H9 (cell line): Measurements from ENCODE around the gene ODAD3. TPM values are rescaled to one million over a fixed set of nuclear protein-coding genes. Genes with fewer than 3 reads are reported as not detected.

Experiments
- DNase-seq: peaks from one replicate; pipeline ENCODE4 v3.0.0-alpha.2; 2017
- H2AFZ ChIP-seq: one replicate; pipeline ENCODE4 v1.6.1; 2013; ENCODE audit warnings: mild to moderate bottlenecking, low read length, control low read depth, moderate library complexity
- H2AK5ac ChIP-seq: 2 replicates; pipeline ENCODE4 v1.6.1; 2013; ENCODE audit warnings: low read length, control low read depth, mixed read lengths; ENCODE audit not compliant: insufficient read length
- H2BK120ac ChIP-seq: one replicate; pipeline ENCODE4 v1.6.1; 2013; ENCODE audit warnings: low read depth, mild to moderate bottlenecking, low read length, control low read depth, inconsistent platforms; ENCODE audit not compliant: poor library complexity, severe bottlenecking
- H2BK12ac ChIP-seq: 2 replicates; pipeline ENCODE4 v1.6.1; 2013; ENCODE audit warnings: low read length, control low read depth, mixed read lengths, low read depth; ENCODE audit not compliant: insufficient read length
- H2BK15ac ChIP-seq: 2 replicates; pipeline ENCODE4 v1.6.1; 2013; ENCODE audit warnings: low read depth, low read length, control low read depth
- H2BK20ac ChIP-seq: one replicate; pipeline ENCODE4 v1.6.1; 2013; ENCODE audit warnings: low read depth, mild to moderate bottlenecking, low read length, control low read depth, inconsistent platforms; ENCODE audit not compliant: poor library complexity, severe bottlenecking
- H2BK5ac ChIP-seq: 2 replicates; pipeline ENCODE4 v1.6.1; 2013; ENCODE audit warnings: low read length, control low read depth, mixed read lengths; ENCODE audit not compliant: insufficient read length
- H3K14ac ChIP-seq: 2 replicates; pipeline ENCODE4 v1.6.1; 2013; ENCODE audit warnings: low read length, control low read depth; ENCODE audit not compliant: insufficient read depth
- H3K18ac ChIP-seq: 2 replicates; pipeline ENCODE4 v1.6.1; 2013; ENCODE audit warnings: low read depth, mild to moderate bottlenecking, mixed read lengths, low read length, control low read depth; ENCODE audit not compliant: insufficient read length
- H3K23ac ChIP-seq: 2 replicates; pipeline ENCODE4 v1.6.1; 2013; ENCODE audit warnings: low read length, control low read depth, mixed read lengths, low read depth; ENCODE audit not compliant: insufficient read length
- H3K23me2 ChIP-seq: 2 replicates; pipeline ENCODE4 v1.6.1; 2013; ENCODE audit warnings: low read depth, mild to moderate bottlenecking, mixed read lengths, low read length, control low read depth; ENCODE audit not compliant: insufficient read length, poor library complexity, severe bottlenecking
- H3K27ac ChIP-seq: 2 replicates; pipeline ENCODE4 v1.5.1; 2013; ENCODE audit warnings: low read length, control low read depth, mixed read lengths, low read depth; ENCODE audit not compliant: insufficient read length
- H3K27me3 ChIP-seq: 2 replicates; pipeline ENCODE4 v1.6.1; 2013; ENCODE audit warnings: low read length, control low read depth, inconsistent platforms; ENCODE audit not compliant: insufficient read depth
- H3K4ac ChIP-seq: 2 replicates; pipeline ENCODE4 v1.6.1; 2013; ENCODE audit warnings: low read depth, mild to moderate bottlenecking, control low read depth, inconsistent platforms, low read length, moderate library complexity
- H3K4me1 ChIP-seq: 2 replicates; pipeline ENCODE4 v1.6.1; 2013; ENCODE audit warnings: low read length, control low read depth, inconsistent platforms; ENCODE audit not compliant: insufficient read depth
- H3K4me2 ChIP-seq: 2 replicates; pipeline ENCODE4 v1.6.1; 2013; ENCODE audit warnings: low read length, control low read depth, mixed read lengths; ENCODE audit not compliant: insufficient read length, insufficient read depth
- H3K56ac ChIP-seq: 2 replicates; pipeline ENCODE4 v1.6.1; 2013; ENCODE audit warnings: low read depth, mild to moderate bottlenecking, mixed read lengths, low read length, control low read depth; ENCODE audit not compliant: insufficient read length
- H3K79me1 ChIP-seq: 2 replicates; pipeline ENCODE4 v1.6.1; 2013; ENCODE audit warnings: low read depth, mild to moderate bottlenecking, moderate library complexity, low read length, control low read depth, inconsistent platforms; ENCODE audit not compliant: insufficient read depth, poor library complexity, severe bottlenecking
- H3K79me2 ChIP-seq: 2 replicates; pipeline ENCODE4 v1.6.1; 2013; ENCODE audit warnings: low read length, control low read depth, inconsistent platforms; ENCODE audit not compliant: insufficient read depth
- H3K9ac ChIP-seq: 2 replicates; pipeline ENCODE4 v1.6.1; 2013; ENCODE audit warnings: low read length, control low read depth, mixed read lengths; ENCODE audit not compliant: insufficient read length; ENCODE audit errors: extremely low read depth
- H3K9me3 ChIP-seq: one replicate; pipeline ENCODE4 v1.6.1; 2013; ENCODE audit warnings: low read depth, low read length, inconsistent platforms; ENCODE audit not compliant: control insufficient read depth
- H3T11ph ChIP-seq: one replicate; pipeline ENCODE4 v1.6.1; 2013; ENCODE audit warnings: mild to moderate bottlenecking, low read length, control low read depth, inconsistent platforms
- H4K20me1 ChIP-seq: one replicate; pipeline ENCODE4 v1.6.1; 2013; ENCODE audit not compliant: control insufficient read depth, insufficient read length, insufficient read depth
- H4K5ac ChIP-seq: 2 replicates; pipeline ENCODE4 v1.6.1; 2013; ENCODE audit warnings: low read depth, mild to moderate bottlenecking, mixed read lengths, low read length, control low read depth; ENCODE audit not compliant: insufficient read length
- H4K8ac ChIP-seq: replicated peaks from 2 replicates; pipeline ENCODE4 v1.6.1; 2013; ENCODE audit warnings: low read length, control low read depth, mixed read lengths, low read depth; ENCODE audit not compliant: insufficient read length
- H4K91ac ChIP-seq: 2 replicates; pipeline ENCODE4 v1.6.1; 2013; ENCODE audit warnings: low read depth, mild to moderate bottlenecking, moderate library complexity, mixed read lengths, low read length, control low read depth; ENCODE audit not compliant: insufficient read length
- H3K27ac Mint-ChIP-seq, 3 experiments: 2 replicates in 2 of 3; 3 replicates in 1 of 3; pipeline ENCODE4 v1.8.0; 2020 to 2021; ENCODE audit warnings: mixed read lengths in 3 of 3, mild to moderate bottlenecking in 1 of 3, moderate library complexity in 1 of 3
- H3K27me3 Mint-ChIP-seq: 2 replicates; pipeline ENCODE4 v1.8.0; 2021; ENCODE audit warnings: low read depth, mild to moderate bottlenecking, moderate library complexity, mixed read lengths
- H3K36me3 Mint-ChIP-seq, 3 experiments: 2 replicates in 2 of 3; 3 replicates in 1 of 3; pipeline ENCODE4 v1.8.0; 2020 to 2021; ENCODE audit warnings: low read depth in 3 of 3, mixed read lengths in 3 of 3; ENCODE audit not compliant: insufficient read depth in 1 of 3
- H3K4me1 Mint-ChIP-seq, 2 experiments: 2 replicates each; pipeline ENCODE4 v1.8.0; 2020; ENCODE audit warnings: mixed read lengths in 2 of 2
- H3K4me3 Mint-ChIP-seq, 2 experiments: 2 replicates in 1 of 2; 3 replicates in 1 of 2; pipeline ENCODE4 v1.8.0; 2020 to 2021; ENCODE audit warnings: mild to moderate bottlenecking in 2 of 2, mixed read lengths in 2 of 2, moderate library complexity in 1 of 2
- H3K9me3 Mint-ChIP-seq, 2 experiments: 2 replicates in 1 of 2; 3 replicates in 1 of 2; pipeline ENCODE4 v1.8.0; 2020; ENCODE audit warnings: mild to moderate bottlenecking in 2 of 2, mixed read lengths in 2 of 2, moderate library complexity in 1 of 2
- CTCF ChIP-seq: fragments of 200-600 bp; sonication (generic); conservative IDR thresholded peaks from 3 replicates; pipeline ENCODE4 v1.8.0; 2021; ENCODE audit warnings: antibody characterized with exemption, mild to moderate bottlenecking
- WGBS: extraction: QIAGEN DNeasy Blood & Tissue Kit; methylation state at CpG from one replicate; pipeline ENCODE4 v1.1.7; 2013; ENCODE audit warnings: missing lambda C conversion rate, low lambda C conversion rate, mixed read lengths; ENCODE audit not compliant: insufficient read length; ENCODE audit errors: extremely low coverage; 5-methylcytosine and 5-hydroxymethylcytosine counted together
- total RNA-seq: library from RNA; stranded (reverse); gene quantifications from 2 replicates; pipeline ENCODE4 v1.2.1, GENCODE V29; 2021

The ODAD3 gene
- total RNA-seq, 1 experiment from 2014 or later, result 2.5 TPM

- H3T11ph ChIP-seq, result no peak overlapping the region
- no peak overlapping the region for H3K4me2 ChIP-seq
- no peak overlapping the region for H3K4ac ChIP-seq
- no peak overlapping the region for H3K18ac ChIP-seq
- TF ChIP-seq CTCF, result no peak
- H3K23me2 ChIP-seq, result no peaks in the 10 kb centered on the region
- no peaks in the 10 kb centered on the region for H4K20me1 ChIP-seq
- Mint-ChIP-seq H3K9me3 (no peaks in the 10 kb centered on the region; a peak in 1 of 5 replicates), H3K4me1 (peaks cover 15 to 36% of the 10 kb centered on the region in 2 experiments), H3K27me3 (no peaks in the 10 kb centered on the region), H3K4me3 (no peak overlapping the region; a peak in 1 of 5 replicates), H3K27ac (peak overlapping the region in 1 of 3 experiments; percentile 64; a peak in 2 of 7 replicates), H3K36me3 (peaks cover 8 to 32% (median 25%) of the 10 kb centered on the region in 3 experiments; a peak in 6 of 7 replicates)
- H3K14ac ChIP-seq, result no peak overlapping the region; the same call in 1 of the 2 replicates
- peak; percentile 29 for DNase-seq
- no peak overlapping the region for H4K8ac ChIP-seq
- no CpG with 5 or more reads among the region's 21 CpGs for WGBS
- no peak overlapping the region for H2BK15ac ChIP-seq
- H3K27me3 ChIP-seq, result no peaks in the 10 kb centered on the region
- no peak overlapping the region for H4K5ac ChIP-seq
- no peaks in the 10 kb centered on the region for H3K79me1 ChIP-seq
- H3K9ac ChIP-seq, result no peak overlapping the region
- no peak overlapping the region for H3K56ac ChIP-seq
- H2AFZ ChIP-seq, result no peak overlapping the region
- H3K27ac ChIP-seq, result no peak overlapping the region
- H3K9me3 ChIP-seq, result no peaks in the 10 kb centered on the region
- H2BK5ac ChIP-seq, result no peak overlapping the region
- H2BK12ac ChIP-seq, result no peak overlapping the region
- no peak overlapping the region for H4K91ac ChIP-seq
- H3K23ac ChIP-seq, result no peak overlapping the region
- H3K79me2 ChIP-seq, result no peaks in the 10 kb centered on the region
- H3K4me1 ChIP-seq, result no peaks in the 10 kb centered on the region
- H2AK5ac ChIP-seq, result no peak overlapping the region
- no peak overlapping the region for H2BK120ac ChIP-seq
- no peak overlapping the region for H2BK20ac ChIP-seq
Observed at GRCh38 chr19:11450570-11451326, 15.8 kb upstream of the ODAD3 start.
